Ovary (tissue), 3 donors: Measurements from ENCODE around the gene PRR35.

ENCODE experiments used
- CTCF ChIP-seq, 3 donors: fragments of 450-650 bp in 2 of 3; fragments of 200-600 bp in 1 of 3; IDR thresholded peaks; one replicate each; pipeline versions ENCODE4 v1.5.1 to v1.8.0; 2016 to 2022; ENCODE audit warnings: antibody characterized with exemption in 3 of 3, mild to moderate bottlenecking in 1 of 3
- EP300 ChIP-seq: sonication (generic); formaldehyde crosslinking; IDR thresholded peaks from one replicate; pipeline ENCODE4 v1.6.1; 2017; ENCODE audit warnings: antibody characterized with exemption
- POLR2A ChIP-seq: fragments of 450-650 bp; IDR thresholded peaks from one replicate; pipeline ENCODE4 v1.6.1; 2017; ENCODE audit warnings: antibody characterized with exemption, mild to moderate bottlenecking, moderate library complexity
- donor health status: DM: no; HTN: no; CAD: no.

DNA sequence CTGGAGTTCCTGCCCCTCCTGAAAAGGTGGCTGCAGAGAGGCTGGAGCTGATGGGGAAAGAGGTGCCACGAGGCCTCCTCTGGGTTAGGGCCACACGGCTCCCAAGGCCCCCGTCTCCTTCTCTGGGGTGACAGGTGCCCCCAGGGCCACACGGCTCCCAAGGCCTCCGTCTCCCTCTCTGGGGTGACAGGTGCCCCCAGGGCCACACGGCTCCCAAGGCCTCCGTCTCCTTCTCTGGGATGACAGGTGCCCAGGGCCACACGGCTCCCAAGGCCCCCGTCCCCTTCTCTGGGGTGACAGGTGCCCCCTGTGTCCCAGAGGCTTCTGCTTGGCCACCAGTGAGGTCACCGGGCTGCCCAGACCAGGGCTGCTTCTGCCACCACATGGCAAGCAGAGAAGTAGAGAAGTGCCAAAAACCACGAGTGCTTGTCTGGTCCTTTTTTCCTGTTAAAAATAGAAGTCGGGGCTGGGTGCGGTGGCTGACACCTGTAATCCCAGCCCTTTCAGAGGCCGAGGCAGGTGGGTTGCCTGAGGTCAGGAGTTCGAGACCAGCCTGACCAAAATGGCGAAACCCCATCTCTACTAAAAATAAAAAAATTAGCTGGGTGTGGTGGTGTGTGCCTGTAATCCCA is 28.6 kb upstream of the PRR35 start:
- TF ChIP-seq CTCF (IDR thresholded peaks at IDR 0.05) (no peak), POLR2A (no peak), EP300 (no peak)
